GM10847 (cell line): ENCODE data around the gene CASR.

Source experiments
- POLR2A ChIP-seq: IDR thresholded peaks from 2 replicates; pipeline ENCODE4 v1.6.1; 2011; ENCODE audit not compliant: insufficient read length; ENCODE audit errors: extremely low read depth

Gene CASR

GRCh38 chr3:122208579-122208978, 25.1 kb downstream of the CASR start:
- no peak for TF ChIP-seq POLR2A

- TF ChIP-seq POLR2A: no peak
Measured at GRCh38 chr3:122213650-122214049, 30.2 kb downstream of the CASR start.

GRCh38 chr3:122214711-122215110, 31.2 kb downstream of the CASR start:
- no peak for TF ChIP-seq POLR2A

GRCh38 chr3:122215592-122216298, 32.3 kb downstream of the CASR start:
- no peak for TF ChIP-seq POLR2A

- TF ChIP-seq POLR2A: no peak
Measured at GRCh38 chr3:122217901-122218300, 34.4 kb downstream of the CASR start.

GRCh38 chr3:122219242-122219872, 35.9 kb downstream of the CASR start:
- no peak for TF ChIP-seq POLR2A

GRCh38 chr3:122227036-122227781, 43.7 kb downstream of the CASR start:
- TF ChIP-seq POLR2A: no peak

GRCh38 chr3:122230174-122230573, 46.7 kb downstream of the CASR start:
- TF ChIP-seq POLR2A: no peak

- no peak for TF ChIP-seq POLR2A
Measured at GRCh38 chr3:122231465-122232157, 48.1 kb downstream of the CASR start.

GRCh38 chr3:122232485-122232884, 49.0 kb downstream of the CASR start:
- no peak for TF ChIP-seq POLR2A

GRCh38 chr3:122233101-122233952, 49.9 kb downstream of the CASR start:
- TF ChIP-seq POLR2A: no peak

- TF ChIP-seq POLR2A: no peak
Measured at GRCh38 chr3:122234117-122234516, 50.6 kb downstream of the CASR start.

- no peak for TF ChIP-seq POLR2A
Measured at GRCh38 chr3:122235147-122235546, 51.7 kb downstream of the CASR start.

- TF ChIP-seq POLR2A: no peak
Measured at GRCh38 chr3:122239112-122239511, 55.6 kb downstream of the CASR start.
